SK-MEL-5 (cell line): Measurements from ENCODE around the gene CACNA2D3. TPM values are rescaled to one million over a fixed set of nuclear protein-coding genes. Genes with fewer than 3 reads are reported as not detected.

Experiments used
- DNase-seq: peaks from one replicate; pipeline ENCODE4 v3.0.0-alpha.2; 2016; ENCODE audit warnings: low read depth, low spot score
- in situ Hi-C: cut with HindIII; loops from 2 replicates; pipeline ENCODE4 v1.10.0; 2016; ENCODE audit warnings: low sequenced_read_pairs, high pct_unique_total_duplicates, low pct_unique_long_range_greater_than_20kb
- total RNA-seq: library from RNA; depleted of rRNA; stranded (reverse); fragments of >200 nt; shearing (Covaris generic); gene quantifications from 2 replicates; pipeline ENCODE4 v1.2.3, GENCODE V29; 2014

Gene CACNA2D3
- total RNA-seq, 1 experiment from 2014 or later, result not detected

DNA sequence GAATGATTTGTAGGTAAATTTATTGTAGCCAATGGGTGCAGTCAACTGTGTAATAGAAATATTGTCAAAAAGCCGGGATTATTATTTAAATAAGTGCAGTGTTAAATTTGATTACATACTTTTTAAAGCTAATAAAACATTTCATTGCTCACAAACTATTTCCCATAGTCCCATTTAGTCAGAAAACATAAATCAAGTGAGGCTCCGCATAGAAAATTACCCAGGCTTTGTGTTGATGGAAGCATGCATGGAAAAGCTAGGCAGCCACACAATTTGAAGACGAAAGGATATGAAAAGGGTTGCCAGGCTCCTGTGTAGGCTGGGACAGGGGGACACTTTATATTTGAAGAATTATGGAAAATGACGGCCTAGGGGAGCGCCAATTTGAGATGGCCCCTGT, 723.2 kb downstream of the CACNA2D3 start:
- DNase-seq, result no peak
- in situ Hi-C loops, result no loop called here

DNA sequence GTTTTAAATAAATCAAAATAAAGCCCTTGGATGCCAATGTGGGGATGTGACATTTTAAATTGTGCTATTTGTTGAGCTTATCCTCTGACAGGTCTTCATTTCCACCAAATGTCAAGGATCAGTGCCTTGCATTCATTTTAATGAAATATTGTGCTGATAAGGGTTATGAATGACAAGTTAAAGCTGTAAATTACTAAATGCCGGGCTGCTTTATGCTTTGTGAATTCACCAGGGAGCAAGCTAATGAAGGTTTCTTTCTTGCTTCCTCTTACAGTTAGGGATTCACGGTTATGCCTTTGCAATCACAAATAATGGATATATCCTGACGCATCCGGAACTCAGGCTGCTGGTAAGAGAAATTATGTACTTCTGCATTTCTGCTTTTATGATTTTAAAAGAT, 723.8 kb downstream of the CACNA2D3 start:
- no peak for DNase-seq
- in situ Hi-C loops, result no loop called here

- DNase-seq, result no peak
- in situ Hi-C loops, result no loop called here
These were observed 725.0 kb downstream of the CACNA2D3 start for GRCh38 chr3:54847361-54847760.

- DNase-seq, result no peak
- in situ Hi-C loops, result no loop called here
These were observed 727.0 kb downstream of the CACNA2D3 start for GRCh38 chr3:54849360-54849759.

- in situ Hi-C loops, result no loop called here
- DNase-seq, result no peak
These were observed 728.2 kb downstream of the CACNA2D3 start for GRCh38 chr3:54850484-54851018.

DNA sequence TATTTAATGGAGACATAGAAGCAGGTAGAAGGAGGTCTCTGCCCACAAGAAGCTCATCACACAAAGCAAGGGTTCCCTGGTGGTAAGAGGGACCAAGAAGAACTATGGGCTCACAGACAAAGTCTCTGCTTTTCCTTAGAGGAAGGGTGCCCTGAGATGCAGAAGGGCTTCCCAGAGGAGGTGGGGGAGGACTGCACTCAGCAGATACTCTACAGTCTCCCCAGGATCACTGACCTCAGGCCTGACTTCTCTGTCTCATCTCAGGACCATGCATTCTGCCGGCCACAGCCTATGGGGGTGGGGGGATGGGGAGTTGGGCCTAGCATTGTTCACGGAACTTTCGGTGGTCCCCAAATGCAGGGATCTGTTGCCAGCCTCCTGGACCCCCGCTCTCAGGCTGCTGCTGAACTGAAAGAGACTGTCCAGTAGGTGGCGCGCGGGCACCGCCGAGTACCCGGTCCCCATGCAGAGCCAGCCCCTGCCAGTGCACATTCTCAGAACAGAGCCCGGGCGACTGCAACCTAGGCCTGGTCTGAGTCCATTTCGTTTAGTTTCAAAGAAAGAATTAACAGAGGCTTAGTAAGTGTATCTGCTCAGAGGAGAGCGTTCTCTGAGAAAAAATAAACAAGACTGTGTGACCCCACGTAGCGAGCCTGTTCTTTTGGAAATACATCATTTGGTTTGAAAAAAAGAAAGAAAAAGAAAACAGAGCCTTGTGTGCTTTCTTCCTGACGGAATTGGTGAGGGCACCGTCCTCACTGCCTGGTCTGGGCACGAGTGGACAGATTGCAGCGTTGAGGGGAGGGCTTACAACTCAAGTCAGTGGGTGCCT, 731.4 kb downstream of the CACNA2D3 start:
- in situ Hi-C loops, result no loop called here
- DNase-seq, result peak; percentile 58

- in situ Hi-C loops, result no loop called here
- no peak for DNase-seq
These were observed 733.9 kb downstream of the CACNA2D3 start for GRCh38 chr3:54856271-54856670.

- no peak for DNase-seq
- in situ Hi-C loops, result no loop called here
These were observed 735.0 kb downstream of the CACNA2D3 start for GRCh38 chr3:54857343-54857742.

GRCh38 chr3:54858093-54858785, 735.9 kb downstream of the CACNA2D3 start:
- in situ Hi-C loops, result no loop called here
- DNase-seq, result no peak

DNA sequence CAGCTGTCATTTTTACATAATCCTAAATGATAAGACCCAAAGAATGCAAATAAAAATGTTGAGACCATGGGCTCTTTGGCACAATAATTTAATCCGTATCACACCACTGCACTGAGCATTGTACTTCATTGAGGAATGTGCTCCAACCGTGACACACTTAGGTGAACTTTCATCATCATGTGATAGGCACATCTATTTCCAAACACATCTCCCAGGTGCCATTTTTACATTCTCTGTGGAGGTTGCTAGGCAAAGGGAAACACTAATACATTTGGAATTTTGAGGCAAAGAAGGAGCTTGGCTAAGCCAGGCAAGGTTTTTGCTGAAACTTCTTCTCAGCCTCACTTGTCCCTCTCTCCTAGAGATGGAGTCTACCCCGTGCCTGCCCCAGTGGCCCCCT, 736.8 kb downstream of the CACNA2D3 start:
- DNase-seq, result no peak
- in situ Hi-C loops, result no loop called here

GRCh38 chr3:54861248-54862067, 739.1 kb downstream of the CACNA2D3 start:
- in situ Hi-C loops, result no loop called here
- no peak for DNase-seq

- no peak for DNase-seq
- in situ Hi-C loops, result no loop called here
These were observed 740.2 kb downstream of the CACNA2D3 start for GRCh38 chr3:54862526-54862925.

GRCh38 chr3:54863366-54863765, 741.0 kb downstream of the CACNA2D3 start:
- no peak for DNase-seq
- in situ Hi-C loops, result no loop called here

DNA sequence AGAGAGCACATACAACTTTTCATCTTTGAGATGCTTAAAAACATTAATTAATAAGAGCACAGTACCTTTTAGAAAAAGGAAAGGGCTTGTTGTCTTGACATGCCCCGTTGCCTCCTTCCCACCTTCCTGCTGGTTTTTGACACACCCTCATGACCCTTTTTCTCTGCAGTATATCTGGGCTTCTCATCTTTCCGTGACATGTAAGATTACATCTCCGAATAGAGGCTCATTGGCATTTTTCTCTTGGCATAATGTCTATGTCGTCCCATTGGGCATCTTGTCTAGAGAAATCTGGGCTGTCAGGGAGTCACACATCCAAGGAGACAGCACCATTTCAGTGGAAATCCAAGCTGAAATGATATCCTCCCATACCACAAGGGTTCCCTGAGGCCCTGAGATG, 741.4 kb downstream of the CACNA2D3 start:
- no peak for DNase-seq
- in situ Hi-C loops, result no loop called here

DNA sequence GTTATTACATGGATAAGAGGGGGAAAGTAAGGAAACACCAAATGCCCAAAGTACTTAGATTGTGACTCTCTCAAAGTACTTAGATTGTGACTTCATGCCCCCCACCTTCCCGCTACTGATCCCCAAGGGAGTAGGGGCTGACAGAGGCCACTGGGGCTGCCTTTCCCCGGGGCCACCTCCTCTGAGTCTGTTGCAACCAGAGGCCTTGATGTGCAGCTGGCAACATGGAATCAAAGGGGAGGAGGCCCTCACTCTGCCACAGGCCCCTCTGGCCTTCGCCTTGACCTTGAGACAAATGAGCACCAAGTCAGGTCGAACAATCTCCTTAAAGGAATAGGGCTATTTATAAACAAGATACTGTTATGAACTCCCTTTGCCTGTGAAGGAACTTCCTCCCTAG, 743.0 kb downstream of the CACNA2D3 start:
- in situ Hi-C loops, result no loop called here
- DNase-seq, result no peak

DNA sequence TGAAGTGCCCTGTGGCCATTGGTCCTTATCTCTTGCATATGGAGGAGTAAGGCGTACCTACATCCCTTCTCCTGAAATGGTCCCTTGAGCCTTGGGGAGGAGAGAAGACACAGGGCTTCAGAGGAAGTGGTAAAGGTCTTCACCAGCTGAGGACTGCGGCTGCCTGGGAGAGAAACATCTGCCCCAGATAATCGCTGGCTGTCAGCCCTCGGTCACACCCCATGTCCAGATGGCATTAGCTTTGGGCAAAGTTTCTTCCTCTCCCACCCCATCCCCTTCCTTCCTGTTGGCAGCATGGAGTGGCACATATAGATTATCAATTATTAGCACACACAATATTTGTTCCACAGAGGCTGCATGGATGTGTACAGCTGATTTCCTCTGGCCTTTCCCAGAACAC, 743.9 kb downstream of the CACNA2D3 start:
- DNase-seq, result no peak
- in situ Hi-C loops, result no loop called here

GRCh38 chr3:54870423-54870822, 748.1 kb downstream of the CACNA2D3 start:
- in situ Hi-C loops, result no loop called here
- DNase-seq, result peak; percentile 63

GRCh38 chr3:54871867-54872266, 749.5 kb downstream of the CACNA2D3 start:
- in situ Hi-C loops, result no loop called here
- DNase-seq, result no peak
